Dedifferentiated amniotic fluid mesenchymal stem cell (primary cell): ENCODE data around the gene PRR18.
"Not testable (repeated sequence)": the region's sequence is repeated elsewhere in the genome, so short reads cannot be mapped to it uniquely, and the experiment has no call there.

ENCODE experiments used
- DNase-seq: peaks from one replicate; pipeline ENCODE4 v3.0.0-alpha.2; 2016; ENCODE audit errors: extremely low spot score

PRR18 gene

GRCh38 chr6:166308033-166308768, at the start of gene PRR18:
Gene PRR18, minus strand, starts transcription at chr6:166308392. Its CDS starts 250 bp downstream, at chr6:166308142.
- DNase-seq = no peak

- DNase-seq = no peak
Measured at GRCh38 chr6:166355552-166355951, 47.4 kb upstream of the PRR18 start.

GRCh38 chr6:166354965-166355364, 46.8 kb upstream of the PRR18 start:
- DNase-seq = no peak

GRCh38 chr6:166354143-166354542, 46.0 kb upstream of the PRR18 start:
- no peak for DNase-seq

GRCh38 chr6:166353507-166353906, 45.3 kb upstream of the PRR18 start:
- no peak for DNase-seq

- DNase-seq = no peak
Measured at GRCh38 chr6:166352923-166353322, 44.7 kb upstream of the PRR18 start.

- no peak for DNase-seq
Measured at GRCh38 chr6:166351715-166352285, 43.6 kb upstream of the PRR18 start.

- no peak for DNase-seq
Measured at GRCh38 chr6:166348305-166348949, 40.2 kb upstream of the PRR18 start.

GRCh38 chr6:166346965-166347364, 38.8 kb upstream of the PRR18 start:
- DNase-seq = no peak

GRCh38 chr6:166346449-166346848, 38.3 kb upstream of the PRR18 start:
- no peak for DNase-seq

- DNase-seq = not testable (repeated sequence)
Measured at GRCh38 chr6:166345672-166346071, 37.5 kb upstream of the PRR18 start.

- not testable (repeated sequence) for DNase-seq
Measured at GRCh38 chr6:166344921-166345320, 36.7 kb upstream of the PRR18 start.

GRCh38 chr6:166344240-166344639, 36.0 kb upstream of the PRR18 start:
- no peak for DNase-seq

- no peak for DNase-seq
Measured at GRCh38 chr6:166343150-166343487, 34.9 kb upstream of the PRR18 start.

- peak; percentile 73 for DNase-seq
Measured at GRCh38 chr6:166342349-166343149, 34.4 kb upstream of the PRR18 start, which contains the start of gene SFT2D1. Gene SFT2D1, minus strand, starts transcription at chr6:166342545. Its CDS starts 64 bp downstream, at chr6:166342481.

- DNase-seq = no peak
Measured at GRCh38 chr6:166341977-166342348, 33.8 kb upstream of the PRR18 start.

- no peak for DNase-seq
Measured at GRCh38 chr6:166341464-166341863, 33.3 kb upstream of the PRR18 start.

GRCh38 chr6:166338854-166339253, 30.7 kb upstream of the PRR18 start:
- DNase-seq = no peak

- no peak for DNase-seq
Measured at GRCh38 chr6:166336847-166337246, 28.7 kb upstream of the PRR18 start.

GRCh38 chr6:166335378-166336302, 27.4 kb upstream of the PRR18 start:
- DNase-seq = no peak

- no peak for DNase-seq
Measured at GRCh38 chr6:166334878-166335277, 26.7 kb upstream of the PRR18 start.
